ENCODE results near the gene CEP57.
A peak's percentile ranks its signal among the peaks of the same experiment; 100 is the strongest.
"Not testable (repeated sequence)": the region's sequence is repeated elsewhere in the genome, so short reads cannot be mapped to it uniquely, and the experiment has no call there.

Gene CEP57

GRCh38 chr11:95799546-95799945 is 9.2 kb downstream of the CEP57 start:
- DNase-seq = no peak

- DNase-seq = no peak
Measured at GRCh38 chr11:95800438-95800837, 10.1 kb downstream of the CEP57 start.

GRCh38 chr11:95802806-95803205 is 12.5 kb downstream of the CEP57 start:
- DNase-seq = no peak

DNA sequence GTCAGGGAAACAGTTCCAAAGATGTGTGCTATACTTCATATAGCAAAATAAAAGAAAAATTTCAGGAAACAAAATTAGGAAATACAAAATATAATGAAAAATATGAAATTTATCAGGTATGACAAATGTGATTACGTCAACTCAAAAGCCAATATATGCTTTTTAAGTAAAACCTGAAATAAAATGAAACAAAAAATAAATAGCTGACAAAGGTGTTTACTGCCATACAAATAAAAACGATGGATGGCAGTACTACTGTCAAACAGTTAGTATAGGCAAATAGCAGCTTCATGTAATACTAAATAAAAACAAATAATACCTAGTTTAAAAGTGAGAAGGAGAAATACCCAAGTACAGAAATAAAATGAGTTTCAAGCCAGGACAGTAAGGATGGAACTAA is 13.7 kb downstream of the CEP57 start:
- no peak for DNase-seq

- DNase-seq = no peak
Measured at GRCh38 chr11:95805869-95806268, 15.6 kb downstream of the CEP57 start.

DNA sequence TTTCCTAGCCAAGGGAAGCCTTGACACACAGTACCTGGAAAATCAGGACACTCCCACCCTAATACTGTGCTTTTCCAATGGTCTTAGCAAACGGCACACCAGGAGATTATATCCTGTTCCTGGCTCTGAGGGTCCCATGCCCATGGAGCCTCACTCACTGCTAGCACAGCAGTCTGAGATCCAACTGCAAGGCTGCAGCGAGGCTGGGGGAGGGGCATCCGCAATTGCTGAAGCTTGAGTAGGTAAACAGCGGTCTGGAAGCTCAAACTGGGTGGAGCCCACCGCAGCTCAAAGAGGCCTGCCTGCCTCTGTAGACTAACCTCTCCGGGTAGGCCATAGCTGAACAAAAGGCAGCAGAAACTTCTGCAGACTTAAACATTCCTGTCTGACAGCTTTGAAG is 16.2 kb downstream of the CEP57 start:
- not testable (repeated sequence) for DNase-seq

DNA sequence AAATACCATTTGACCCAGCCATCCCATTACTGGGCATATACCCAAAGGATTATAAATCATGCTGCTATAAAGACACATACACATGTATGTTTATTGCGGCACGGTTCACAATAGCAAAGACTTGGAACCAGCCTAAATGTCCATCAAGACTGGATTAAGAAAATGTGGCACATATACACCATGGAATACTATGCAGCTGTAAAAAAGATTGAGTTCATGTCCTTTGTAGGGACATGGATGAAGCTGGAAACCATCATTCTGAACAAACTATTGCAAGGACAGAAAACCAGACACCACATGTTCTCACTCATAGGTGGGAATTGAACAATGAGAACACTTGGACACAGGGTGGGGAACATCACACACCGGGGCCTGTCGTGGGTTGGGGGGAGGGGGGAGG is 20.8 kb downstream of the CEP57 start:
- not testable (repeated sequence) for DNase-seq

- DNase-seq = no peak
Measured at GRCh38 chr11:95816037-95816436, 25.7 kb downstream of the CEP57 start.

- no peak for DNase-seq
Measured at GRCh38 chr11:95821640-95822039, 31.3 kb downstream of the CEP57 start.

DNA sequence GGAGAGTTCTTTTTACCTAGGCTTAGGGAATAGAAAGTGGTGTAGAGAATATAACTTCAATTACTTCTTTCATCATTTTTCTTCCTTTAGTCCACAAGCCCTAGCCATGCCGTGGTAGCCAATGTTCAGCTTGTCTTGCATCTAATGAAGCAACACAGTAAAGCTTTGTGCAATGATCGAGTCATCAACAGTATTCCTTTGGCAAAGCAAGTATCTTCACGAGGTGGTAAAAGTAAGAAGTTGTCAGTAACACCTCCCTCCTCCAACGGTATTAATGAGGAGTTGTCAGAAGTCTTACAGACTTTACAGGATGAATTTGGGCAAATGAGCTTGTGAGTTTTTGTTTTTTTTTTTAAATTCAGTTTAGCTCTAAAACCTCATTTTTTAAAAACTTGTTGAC is 37.4 kb downstream of the CEP57 start:
- DNase-seq = no peak

DNA sequence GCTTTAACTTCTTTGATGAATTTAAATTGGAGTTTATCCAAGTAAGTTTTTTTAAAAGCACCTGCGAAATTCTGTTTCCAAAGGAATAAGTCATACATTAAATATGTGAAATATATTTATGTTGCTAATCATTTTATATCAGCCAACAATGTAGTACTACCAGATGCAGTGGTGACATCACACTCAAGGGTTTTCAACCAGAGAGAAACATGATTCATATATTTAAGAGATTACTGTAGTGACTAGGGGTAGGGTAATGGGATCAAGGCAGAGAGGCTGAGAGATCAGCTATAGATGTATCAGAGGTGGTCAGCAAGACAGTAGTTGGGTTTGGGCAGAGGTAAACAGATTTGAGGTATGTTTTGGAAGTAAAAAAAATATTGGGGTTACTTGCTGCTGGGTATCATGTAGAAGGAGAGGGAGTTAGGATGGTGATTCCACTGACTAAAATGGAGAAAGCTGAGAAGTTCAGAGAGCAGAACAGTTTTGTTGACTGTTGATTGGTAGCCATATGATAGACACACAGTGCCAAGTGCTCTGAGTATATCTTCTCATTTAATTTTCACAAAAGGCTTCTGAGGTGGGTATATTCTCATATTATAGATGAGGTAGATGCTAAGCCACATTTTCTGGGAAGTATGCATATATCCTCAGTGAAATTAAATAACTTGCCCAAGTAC is 39.4 kb downstream of the CEP57 start:
- DNase-seq = no peak

GRCh38 chr11:95831198-95831883 is 41.0 kb downstream of the CEP57 start:
- DNase-seq = no peak

- no peak for DNase-seq
Measured at GRCh38 chr11:95832763-95833162, 42.5 kb downstream of the CEP57 start.

GRCh38 chr11:95833378-95833777 is 43.1 kb downstream of the CEP57 start:
- DNase-seq = no peak

GRCh38 chr11:95835351-95835750 is 45.1 kb downstream of the CEP57 start:
- DNase-seq = no peak

GRCh38 chr11:95835768-95836488 is 45.6 kb downstream of the CEP57 start:
- DNase-seq = peak; percentile 46

GRCh38 chr11:95845167-95845566 is 54.9 kb downstream of the CEP57 start:
- no peak for DNase-seq

GRCh38 chr11:95849087-95849825 is 59.0 kb downstream of the CEP57 start:
- peak; percentile 22 for DNase-seq

DNA sequence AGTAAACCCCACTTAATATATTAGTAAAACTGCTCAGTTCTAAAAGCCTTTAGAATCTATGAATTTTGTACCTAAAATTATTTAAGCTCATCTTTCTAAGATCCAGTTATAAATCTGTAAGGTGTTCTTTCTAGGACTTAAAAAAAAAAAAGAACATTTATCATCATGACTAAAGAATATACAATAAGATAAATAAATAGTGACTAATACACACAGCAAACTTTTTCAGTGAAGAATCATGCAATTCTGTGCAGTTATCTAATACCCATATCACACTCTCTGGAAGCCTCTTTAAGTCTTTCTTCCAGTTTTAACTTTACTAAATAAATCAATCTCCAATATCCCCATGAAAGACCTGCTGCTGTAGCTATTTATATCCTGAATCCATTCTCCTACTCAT is 59.8 kb downstream of the CEP57 start:
- DNase-seq = no peak

GRCh38 chr11:95853138-95853537 is 62.8 kb downstream of the CEP57 start:
- no peak for DNase-seq

GRCh38 chr11:95853862-95854261 is 63.6 kb downstream of the CEP57 start:
- DNase-seq = no peak

GRCh38 chr11:95854362-95854761 is 64.1 kb downstream of the CEP57 start:
- DNase-seq = not testable (repeated sequence)

DNA sequence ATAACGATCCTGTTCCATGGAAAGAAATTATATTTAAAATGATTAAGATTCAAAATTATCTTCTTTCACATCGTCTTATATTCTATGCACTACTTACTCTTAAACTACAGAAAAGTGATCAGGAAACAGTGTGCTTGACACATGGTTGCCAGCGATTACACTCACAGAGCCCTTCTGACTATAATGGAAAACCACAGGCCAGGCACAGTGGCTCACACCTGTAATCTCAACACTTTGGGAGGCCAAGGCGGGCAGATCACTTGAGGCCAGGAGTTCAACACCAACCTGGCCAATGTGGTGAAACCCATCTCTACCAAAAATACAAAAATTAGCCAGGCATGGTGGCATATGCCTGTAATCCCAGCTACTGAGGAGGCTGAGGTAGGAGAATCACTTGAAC is 69.7 kb downstream of the CEP57 start:
- DNase-seq = not testable (repeated sequence)

Measured in activated naive CD4-positive, alpha-beta T cell treated with anti-CD3 and anti-CD28 coated beads, Interleukin-2, amount 50 U/mL, for 16 hours (primary cell).